ENCODE data around the gene KLRC2.

GRCh38 chr12:10385166-10385613, 50.6 kb downstream of the KLRC2 start:
- TF ChIP-seq CTCF (IDR thresholded peaks at IDR 0.05; ENCODE audit: poor library complexity) (no peak), EZH2 (IDR thresholded peaks at IDR 0.05; ENCODE audit: borderline replicate concordance) (no peak)

All from hepatocyte (in vitro differentiated cells).